HCT116 (cell line): ENCODE measurements around the gene MALRD1. TPM values are rescaled to one million over a fixed set of nuclear protein-coding genes. Genes with fewer than 3 reads are reported as not detected.

Source experiments
- ATAC-seq: fragments of 200-7000 bp; cut with Tn5 transposase; 2 replicates; pipeline ENCODE4 v1.9.1; 2020; ENCODE audit warnings: mild to moderate bottlenecking, moderate library complexity
- BruUV-seq: library from RNA; stranded (reverse); fragments of 400-500 nt; replicated peaks from 2 replicates; lab custom pipeline; 2021; lab: Mats Ljungman, UMichigan
- CTCF ChIA-PET: fragments of 300-600 bp; sonication (Branson Sonifier 250); formaldehyde crosslinking; loops from one replicate; lab custom pipeline; 2021; ENCODE audit warnings: antibody characterized with exemption; lab: Charles Lee
- POLR2A ChIA-PET: fragments of 300-600, 350-600 bp; sonication (Branson Sonifier 250); formaldehyde crosslinking; loops from one replicate; lab custom pipeline; 2021; ENCODE audit warnings: antibody characterized with exemption; lab: Charles Lee
- RAD21 ChIA-PET, 2 experiments: fragments of 300-600 bp; sonication (Branson Sonifier 250); formaldehyde crosslinking; loops; one replicate each; lab custom pipeline; 2023; ENCODE audit warnings: low total read pairs in 2 of 2; ENCODE audit not compliant: uncharacterized antibody in 2 of 2, unreplicated experiment in 2 of 2, low non-redundant PET in 1 of 2; lab: Charles Lee
- DNase-seq: peaks from one replicate; pipeline ENCODE4 v3.0.0-alpha.2; 2010; ENCODE audit warnings: low read depth, low spot score
- H2AFZ ChIP-seq: fragments of 200-600 bp; shearing (Covaris generic), sonication (generic); 2 replicates; pipeline ENCODE4 v1.6.1; 2017; ENCODE audit warnings: low read depth, mixed run types, mixed read lengths, antibody characterized with exemption, low read length; ENCODE audit not compliant: poor library complexity, severe bottlenecking
- H3K27ac ChIP-seq: 2 replicates; pipeline ENCODE4 v1.5.1; 2012; ENCODE audit warnings: low read depth, low read length
- H3K27me3 ChIP-seq: fragments of 200-600 bp; sonication (generic); 2 replicates; pipeline ENCODE4 v1.6.1; 2016; ENCODE audit warnings: mixed run types, low read length, mixed read lengths; ENCODE audit not compliant: insufficient read depth
- H3K36me3 ChIP-seq, 2 experiments: fragments of 200-500 bp in 1 of 2; fragments of 200-600 bp in 1 of 2; sonication (Bioruptor generic) in 1 of 2; sonication (generic) in 1 of 2; 2 replicates each; pipeline versions ENCODE4 v1.5.1 to v1.6.1; 2014 to 2016; ENCODE audit warnings: low read length in 2 of 2, inconsistent platforms in 1 of 2, mixed read lengths in 1 of 2, mixed run types in 1 of 2; ENCODE audit not compliant: insufficient read depth in 2 of 2, control insufficient read depth in 1 of 2
- H3K4me1 ChIP-seq, 2 experiments: fragments of 200-600 bp in 1 of 2; sonication (generic) in 1 of 2; 2 replicates each; pipeline versions ENCODE4 v1.5.1 to v1.6.1; 2012 to 2017; ENCODE audit warnings: low read length in 2 of 2, inconsistent platforms in 1 of 2, mild to moderate bottlenecking in 1 of 2, mixed read lengths in 1 of 2, mixed run types in 1 of 2, moderate library complexity in 1 of 2; ENCODE audit not compliant: insufficient read depth in 2 of 2, control insufficient read depth in 1 of 2
- H3K4me2 ChIP-seq: fragments of 200-600 bp; sonication (generic); 2 replicates; pipeline ENCODE4 v1.6.1; 2017; ENCODE audit warnings: mixed run types, low read length, mixed read lengths
- H3K4me3 ChIP-seq, 2 experiments: fragments of 200-600 bp in 1 of 2; sonication (generic) in 1 of 2; replicated peaks in 1 of 2; 2 replicates each; pipeline ENCODE4 v1.5.1; 2011 to 2016; ENCODE audit warnings: low read length in 2 of 2, control low read depth in 1 of 2, low read depth in 1 of 2, mild to moderate bottlenecking in 1 of 2, mixed read lengths in 1 of 2, mixed run types in 1 of 2
- H3K79me2 ChIP-seq: fragments of 200-600 bp; sonication (generic); 2 replicates; pipeline ENCODE4 v1.6.1; 2017; ENCODE audit warnings: mild to moderate bottlenecking, mixed run types, low read length, moderate library complexity, mixed read lengths; ENCODE audit not compliant: insufficient read depth
- H3K9ac ChIP-seq: fragments of 200-600 bp; sonication (generic); 2 replicates; pipeline ENCODE4 v1.6.1; 2016; ENCODE audit warnings: low read length, mixed read lengths
- H3K9me2 ChIP-seq: fragments of 200-600 bp; sonication (generic), shearing (Covaris generic); 2 replicates; pipeline ENCODE4 v1.6.1; 2017; ENCODE audit warnings: mixed run types, mild to moderate bottlenecking, moderate library complexity; ENCODE audit not compliant: insufficient read depth
- H3K9me3 ChIP-seq, 2 experiments: fragments of 200-500 bp in 1 of 2; fragments of 200-600 bp in 1 of 2; sonication (Bioruptor generic) in 1 of 2; sonication (generic) in 1 of 2; 2 replicates each; pipeline ENCODE4 v1.6.1; 2014 to 2017; ENCODE audit warnings: low read length in 2 of 2, mixed read lengths in 2 of 2, inconsistent platforms in 1 of 2, low read depth in 1 of 2, mild to moderate bottlenecking in 1 of 2, mixed run types in 1 of 2, moderate library complexity in 1 of 2; ENCODE audit not compliant: control insufficient read depth in 1 of 2, insufficient read depth in 1 of 2
- H4K20me1 ChIP-seq: fragments of 200-600 bp; sonication (generic), shearing (Covaris generic); 2 replicates; pipeline ENCODE4 v1.6.1; 2017; ENCODE audit warnings: mixed run types, mild to moderate bottlenecking, moderate library complexity; ENCODE audit not compliant: insufficient read depth
- POLR2AphosphoS5 ChIP-seq: IDR thresholded peaks from 2 replicates; pipeline ENCODE4 v1.6.1; 2011; ENCODE audit warnings: mild to moderate bottlenecking, low read depth, low read length, moderate library complexity
- RAD21 ChIP-seq: IDR thresholded peaks from 2 replicates; pipeline ENCODE4 v1.6.1; 2012; ENCODE audit warnings: low read depth, mild to moderate bottlenecking
- intact Hi-C: fragments of 100-400 bp; cut with micrococcal nuclease; formaldehyde crosslinking; loops from 2 replicates; pipeline ENCODE4 v1.10.0; 2022
- total RNA-seq: library from RNA; stranded (reverse); gene quantifications from one replicate; pipeline ENCODE4 v1.2.1, GENCODE V29; 2021; ENCODE audit not compliant: unreplicated experiment
- TF ChIP-seq, protein P1 (sequence below): IDR thresholded peaks from 2 replicates; pipeline ENCODE4 v1.6.1; 2011; ENCODE audit warnings: mild to moderate bottlenecking, low read length, moderate library complexity; ENCODE audit not compliant: insufficient replicate concordance; ENCODE audit errors: extremely low read depth
- TF ChIP-seq, protein P2 (sequence below), 3 experiments: fragments of 200-600 bp in 1 of 3; sonication (generic) in 1 of 3; IDR thresholded peaks in 2 of 3; conservative IDR thresholded peaks in 1 of 3; 2 replicates each; pipeline ENCODE4 v1.5.1; 2012 to 2017; ENCODE audit warnings: low read depth in 2 of 3, low read length in 2 of 3, antibody characterized with exemption in 1 of 3, borderline replicate concordance in 1 of 3, control low read depth in 1 of 3, mild to moderate bottlenecking in 1 of 3, mixed read lengths in 1 of 3, mixed run types in 1 of 3, moderate library complexity in 1 of 3; ENCODE audit not compliant: insufficient read depth in 1 of 3
- TF ChIP-seq, protein P3 (sequence below): IDR thresholded peaks from 2 replicates; pipeline ENCODE4 v1.6.1; 2012; ENCODE audit warnings: low read depth

The MALRD1 gene
- total RNA-seq, 1 experiment from 2014 or later = not detected

DNA sequence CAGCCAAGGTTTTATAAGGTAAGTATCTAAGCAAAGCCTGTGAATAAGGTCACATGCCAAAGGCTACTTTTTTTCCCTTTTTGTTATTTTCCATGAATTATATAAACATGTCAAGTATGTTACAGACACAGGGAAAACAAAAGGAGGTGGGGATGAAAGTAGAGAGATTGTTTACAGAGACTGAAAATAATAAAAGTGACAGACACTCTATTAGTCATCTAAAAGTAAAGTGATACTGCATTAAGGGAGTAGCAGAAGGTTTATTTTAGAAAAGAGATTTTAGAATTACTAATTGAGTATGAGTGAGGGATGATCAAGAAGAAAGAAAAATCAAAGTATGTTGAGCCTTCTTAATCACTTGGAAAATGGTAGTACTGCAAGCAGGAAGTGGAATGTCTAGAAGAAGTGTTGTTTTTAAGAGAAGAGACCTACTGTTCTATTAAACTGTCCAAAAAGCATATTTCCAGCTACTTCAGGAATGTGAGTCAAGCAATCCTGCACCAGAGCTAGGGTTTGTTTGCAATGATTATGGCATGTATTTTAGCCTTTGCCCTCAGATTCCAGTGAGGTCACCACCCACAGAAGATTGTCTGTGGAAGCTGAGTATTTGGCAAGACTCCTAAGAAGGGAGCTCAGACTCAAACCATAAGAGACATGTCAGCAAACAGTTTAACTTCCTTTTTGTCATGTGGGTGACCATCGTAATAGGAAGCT lies 589.7 kb downstream of the MALRD1 start:
- Histone ChIP-seq H3K79me2 (no peaks in the 10 kb centered on the region), H3K36me3 (no peaks in the 10 kb centered on the region), H3K4me1 (no peaks in the 10 kb centered on the region), H3K9me3 (peaks cover 4 to 26% of the 10 kb centered on the region in 2 experiments; a peak in 3 of 4 replicates), H3K27me3 (no peaks in the 10 kb centered on the region), H3K9ac (no peak overlapping the region), H3K4me3 (no peak overlapping the region), H2AFZ (no peak overlapping the region), H3K4me2 (no peak overlapping the region), H3K27ac (no peak overlapping the region), H3K9me2 (no peaks in the 10 kb centered on the region), H4K20me1 (no peaks in the 10 kb centered on the region)
- POLR2A ChIA-PET = no interaction called here
- TF ChIP-seq, protein P1, sequence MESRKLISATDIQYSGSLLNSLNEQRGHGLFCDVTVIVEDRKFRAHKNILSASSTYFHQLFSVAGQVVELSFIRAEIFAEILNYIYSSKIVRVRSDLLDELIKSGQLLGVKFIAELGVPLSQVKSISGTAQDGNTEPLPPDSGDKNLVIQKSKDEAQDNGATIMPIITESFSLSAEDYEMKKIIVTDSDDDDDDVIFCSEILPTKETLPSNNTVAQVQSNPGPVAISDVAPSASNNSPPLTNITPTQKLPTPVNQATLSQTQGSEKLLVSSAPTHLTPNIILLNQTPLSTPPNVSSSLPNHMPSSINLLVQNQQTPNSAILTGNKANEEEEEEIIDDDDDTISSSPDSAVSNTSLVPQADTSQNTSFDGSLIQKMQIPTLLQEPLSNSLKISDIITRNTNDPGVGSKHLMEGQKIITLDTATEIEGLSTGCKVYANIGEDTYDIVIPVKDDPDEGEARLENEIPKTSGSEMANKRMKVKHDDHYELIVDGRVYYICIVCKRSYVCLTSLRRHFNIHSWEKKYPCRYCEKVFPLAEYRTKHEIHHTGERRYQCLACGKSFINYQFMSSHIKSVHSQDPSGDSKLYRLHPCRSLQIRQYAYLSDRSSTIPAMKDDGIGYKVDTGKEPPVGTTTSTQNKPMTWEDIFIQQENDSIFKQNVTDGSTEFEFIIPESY = no peak
- TF ChIP-seq, protein P2, sequence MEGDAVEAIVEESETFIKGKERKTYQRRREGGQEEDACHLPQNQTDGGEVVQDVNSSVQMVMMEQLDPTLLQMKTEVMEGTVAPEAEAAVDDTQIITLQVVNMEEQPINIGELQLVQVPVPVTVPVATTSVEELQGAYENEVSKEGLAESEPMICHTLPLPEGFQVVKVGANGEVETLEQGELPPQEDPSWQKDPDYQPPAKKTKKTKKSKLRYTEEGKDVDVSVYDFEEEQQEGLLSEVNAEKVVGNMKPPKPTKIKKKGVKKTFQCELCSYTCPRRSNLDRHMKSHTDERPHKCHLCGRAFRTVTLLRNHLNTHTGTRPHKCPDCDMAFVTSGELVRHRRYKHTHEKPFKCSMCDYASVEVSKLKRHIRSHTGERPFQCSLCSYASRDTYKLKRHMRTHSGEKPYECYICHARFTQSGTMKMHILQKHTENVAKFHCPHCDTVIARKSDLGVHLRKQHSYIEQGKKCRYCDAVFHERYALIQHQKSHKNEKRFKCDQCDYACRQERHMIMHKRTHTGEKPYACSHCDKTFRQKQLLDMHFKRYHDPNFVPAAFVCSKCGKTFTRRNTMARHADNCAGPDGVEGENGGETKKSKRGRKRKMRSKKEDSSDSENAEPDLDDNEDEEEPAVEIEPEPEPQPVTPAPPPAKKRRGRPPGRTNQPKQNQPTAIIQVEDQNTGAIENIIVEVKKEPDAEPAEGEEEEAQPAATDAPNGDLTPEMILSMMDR (IDR thresholded peaks at IDR 0.05 in 2 of 3, conservative IDR thresholded peaks at IDR 0.05 in 1 of 3; ENCODE audit: borderline replicate concordance in 1 of 3, insufficient read depth in 1 of 3, low read depth in 2 of 3, low read length in 2 of 3) = no peak
- no peak for TF ChIP-seq POLR2AphosphoS5
- TF ChIP-seq RAD21 = no peak
- TF ChIP-seq, protein P3, sequence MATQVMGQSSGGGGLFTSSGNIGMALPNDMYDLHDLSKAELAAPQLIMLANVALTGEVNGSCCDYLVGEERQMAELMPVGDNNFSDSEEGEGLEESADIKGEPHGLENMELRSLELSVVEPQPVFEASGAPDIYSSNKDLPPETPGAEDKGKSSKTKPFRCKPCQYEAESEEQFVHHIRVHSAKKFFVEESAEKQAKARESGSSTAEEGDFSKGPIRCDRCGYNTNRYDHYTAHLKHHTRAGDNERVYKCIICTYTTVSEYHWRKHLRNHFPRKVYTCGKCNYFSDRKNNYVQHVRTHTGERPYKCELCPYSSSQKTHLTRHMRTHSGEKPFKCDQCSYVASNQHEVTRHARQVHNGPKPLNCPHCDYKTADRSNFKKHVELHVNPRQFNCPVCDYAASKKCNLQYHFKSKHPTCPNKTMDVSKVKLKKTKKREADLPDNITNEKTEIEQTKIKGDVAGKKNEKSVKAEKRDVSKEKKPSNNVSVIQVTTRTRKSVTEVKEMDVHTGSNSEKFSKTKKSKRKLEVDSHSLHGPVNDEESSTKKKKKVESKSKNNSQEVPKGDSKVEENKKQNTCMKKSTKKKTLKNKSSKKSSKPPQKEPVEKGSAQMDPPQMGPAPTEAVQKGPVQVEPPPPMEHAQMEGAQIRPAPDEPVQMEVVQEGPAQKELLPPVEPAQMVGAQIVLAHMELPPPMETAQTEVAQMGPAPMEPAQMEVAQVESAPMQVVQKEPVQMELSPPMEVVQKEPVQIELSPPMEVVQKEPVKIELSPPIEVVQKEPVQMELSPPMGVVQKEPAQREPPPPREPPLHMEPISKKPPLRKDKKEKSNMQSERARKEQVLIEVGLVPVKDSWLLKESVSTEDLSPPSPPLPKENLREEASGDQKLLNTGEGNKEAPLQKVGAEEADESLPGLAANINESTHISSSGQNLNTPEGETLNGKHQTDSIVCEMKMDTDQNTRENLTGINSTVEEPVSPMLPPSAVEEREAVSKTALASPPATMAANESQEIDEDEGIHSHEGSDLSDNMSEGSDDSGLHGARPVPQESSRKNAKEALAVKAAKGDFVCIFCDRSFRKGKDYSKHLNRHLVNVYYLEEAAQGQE = no peak
- RAD21 ChIA-PET = no interaction called here
- intact Hi-C loops = no loop called here
- no TSS peak for BruUV-seq
- DNase-seq (no peak), ATAC-seq (no peak)
- CTCF ChIA-PET = no interaction called here
